ENCODE data around the gene CETN2. TPM values are rescaled to one million over a fixed set of nuclear protein-coding genes. Genes with fewer than 3 reads are reported as not detected.

The CETN2 gene
- 25.3 TPM for total RNA-seq
- 37.4 TPM for polyA plus RNA-seq
- long read RNA-seq, donor 1, partial matches to known transcripts = 0 of 2 reads
- long read RNA-seq, donor 1, other reads (novel, unspliced or antisense) = 0 of 2 reads
- long read RNA-seq, donor 2, transcript CETN2-201 (5 exons, 1,454 nt) = major isoform, 8 of 14 reads
- long read RNA-seq, donor 2, partial matches to known transcripts = 6 of 14 reads
- long read RNA-seq, donor 2, other reads (novel, unspliced or antisense) = 0 of 14 reads
- long read RNA-seq, donor 3, transcript CETN2-201 (5 exons, 1,454 nt) = major isoform, 15 of 15 reads
- long read RNA-seq, donor 3, partial matches to known transcripts = 0 of 15 reads
- long read RNA-seq, donor 3, other reads (novel, unspliced or antisense) = 0 of 15 reads
- long read RNA-seq, donor 4, partial matches to known transcripts = 0 of 4 reads
- long read RNA-seq, donor 4, other reads (novel, unspliced or antisense) = 0 of 4 reads
- long read RNA-seq, donor 5, transcript CETN2-201 (5 exons, 1,454 nt) = major isoform, 13 of 34 reads
- long read RNA-seq, donor 5, partial matches to known transcripts = 21 of 34 reads
- long read RNA-seq, donor 5, other reads (novel, unspliced or antisense) = 0 of 34 reads
- long read RNA-seq, donor 6, transcript CETN2-201 (5 exons, 1,454 nt) = major isoform, 8 of 8 reads
- long read RNA-seq, donor 6, partial matches to known transcripts = 0 of 8 reads
- long read RNA-seq, donor 6, other reads (novel, unspliced or antisense) = 0 of 8 reads
- long read RNA-seq, donor 7, transcript CETN2-201 (5 exons, 1,454 nt) = major isoform, 13 of 13 reads
- long read RNA-seq, donor 7, partial matches to known transcripts = 0 of 13 reads
- long read RNA-seq, donor 7, other reads (novel, unspliced or antisense) = 0 of 13 reads
- long read RNA-seq, donor 8 = 0 reads
- long read RNA-seq, donor 9, partial matches to known transcripts = 0 of 3 reads
- long read RNA-seq, donor 9, other reads (novel, unspliced or antisense) = 0 of 3 reads
- long read RNA-seq, donor 10, partial matches to known transcripts = 0 of 3 reads
- long read RNA-seq, donor 10, other reads (novel, unspliced or antisense) = 0 of 3 reads

DNA sequence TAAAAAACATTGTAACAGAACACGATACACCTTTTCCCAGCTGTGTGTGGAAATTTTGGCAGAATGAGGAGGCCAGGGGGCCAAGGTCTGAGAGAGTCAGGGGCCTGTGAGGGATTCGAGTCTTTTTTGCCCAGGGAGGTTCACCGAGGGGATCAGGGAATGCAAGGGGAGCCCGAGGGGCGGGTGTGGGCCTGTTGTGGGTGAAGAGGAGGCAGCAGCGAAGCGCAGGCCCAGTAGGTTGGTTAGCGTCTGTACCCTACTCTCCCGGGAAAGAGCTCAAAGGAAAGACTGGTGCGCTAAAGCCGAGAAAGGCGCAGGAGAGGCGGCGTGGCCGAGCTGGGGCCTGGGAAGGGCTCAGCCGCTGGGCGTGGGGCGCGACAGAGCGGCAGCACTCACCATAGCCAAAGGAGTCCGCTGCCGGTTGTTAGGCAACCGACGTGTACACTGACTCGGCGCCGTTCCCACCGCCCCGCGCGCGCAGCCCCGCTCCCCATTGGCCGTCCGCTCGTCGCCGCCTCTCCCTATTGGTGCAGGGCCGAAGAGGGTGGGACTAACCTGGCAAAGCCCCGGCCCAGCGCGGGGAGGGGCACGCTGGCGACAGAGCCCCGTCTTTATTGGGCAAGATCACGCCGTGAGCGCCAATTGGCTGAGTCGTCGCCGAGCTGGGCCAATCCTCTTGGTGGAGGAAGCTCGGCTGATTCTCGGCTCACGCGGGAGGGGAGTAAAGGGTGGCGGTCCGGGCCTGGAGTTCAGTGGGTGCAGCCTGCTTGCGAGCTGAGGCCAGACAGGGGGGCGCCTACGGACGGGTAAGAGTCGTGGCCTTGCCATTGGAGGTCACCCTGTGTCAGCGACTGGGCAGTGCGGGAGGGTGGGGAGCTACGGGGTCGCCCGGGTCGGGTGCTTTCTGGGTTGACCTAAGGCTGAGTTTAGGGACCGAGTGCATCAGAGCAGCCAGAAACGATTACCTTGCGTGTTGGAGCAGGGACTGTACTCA lies at the start of gene CETN2, which contains the start of gene NSDHL:
Gene CETN2, minus strand, starts transcription at position 446 of the 994 bp plus-strand sequence. Its CDS starts 47 bp downstream, at position 399.
Gene NSDHL, plus strand, starts transcription at position 752 of the 994 bp plus-strand sequence. CDS start 15,262 bp downstream, outside the sequence.
- peak within 1 kb of the TSS; percentile 43 to 61 for H3K27ac ChIP-seq (ENCODE audit: low read depth in 1 of 2, low read length in 1 of 2)
- H3K36me3 ChIP-seq (ENCODE audit: control insufficient read depth in 2 of 2, insufficient read depth in 2 of 2, low read length in 1 of 2) = peaks cover 0 to 3% of the 10 kb centered on the region in 2 donors
- WGBS = under 1% methylated on average over 71 of the region's 71 CpGs
- H3K4me1 ChIP-seq (ENCODE audit: control insufficient read depth in 2 of 2, insufficient read depth in 2 of 2, low read length in 2 of 2) = peaks cover 2 to 6% of the 10 kb centered on the region in 2 donors
- no peaks in the 10 kb centered on the region for H3K27me3 ChIP-seq (ENCODE audit: control insufficient read depth in 2 of 2, insufficient read depth in 1 of 2, low read length in 1 of 2)
- H3K9me3 ChIP-seq (ENCODE audit: control insufficient read depth in 2 of 2, insufficient read depth in 1 of 2, low read length in 1 of 2) = no peaks in the 10 kb centered on the region
- peak within 1 kb of the TSS; percentile 59 to 69 for H3K4me3 ChIP-seq (ENCODE audit: low read length in 2 of 2)
- DNase-seq (ENCODE audit: low read depth in 6 of 9, low spot score in 9 of 9) = peak; percentile 67 to 95 (median 87)

GRCh38 chrX:152878976-152879755 lies 48.6 kb upstream of the CETN2 start:
- WGBS = 89% methylated on average over 16 of the region's 16 CpGs
- DNase-seq (ENCODE audit: low read depth in 6 of 9, low spot score in 9 of 9) = no peak

DNA sequence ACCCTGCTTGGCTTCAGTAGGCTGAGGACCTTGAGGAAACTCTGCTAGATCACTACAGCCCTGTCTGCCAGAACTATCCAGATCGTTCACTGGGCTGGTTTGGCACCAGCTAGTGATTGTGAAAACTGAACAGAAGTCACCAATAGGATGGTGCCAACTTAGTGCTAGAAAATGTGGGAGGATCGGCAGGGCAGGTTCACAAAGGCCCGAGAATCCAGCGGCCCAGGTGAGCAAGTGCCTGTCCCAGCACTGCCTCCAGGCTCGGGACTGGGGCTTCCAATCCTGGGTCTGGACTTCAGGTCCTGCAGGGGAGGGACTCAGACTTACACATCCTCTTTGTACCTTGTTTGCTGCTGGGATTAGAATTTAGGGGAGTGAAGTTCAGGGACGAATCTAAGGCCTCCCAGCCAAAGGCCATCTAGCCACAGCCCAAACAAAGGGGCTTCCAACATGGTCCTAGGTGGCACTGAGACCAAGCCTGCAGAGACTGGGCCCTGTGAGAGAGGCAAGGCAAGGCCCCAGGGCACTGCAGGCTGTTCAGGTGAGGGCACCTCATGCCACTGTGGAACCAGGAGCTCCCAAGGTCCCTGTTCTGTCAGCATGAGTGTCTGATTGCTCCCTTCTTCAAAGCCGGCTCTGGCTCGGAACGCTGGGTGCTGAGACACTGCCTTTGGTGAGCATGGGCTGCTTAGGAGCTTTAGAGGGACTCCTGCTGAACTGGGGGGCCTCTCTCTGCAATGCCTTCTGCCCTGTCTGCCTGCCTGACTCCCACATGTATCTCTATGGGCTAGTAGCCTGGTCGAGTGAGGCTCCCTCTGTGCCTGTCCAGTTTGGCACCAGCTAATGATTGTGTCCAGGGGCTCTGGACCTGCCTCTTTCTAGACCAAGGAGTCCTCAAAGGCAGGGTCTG lies 46.6 kb upstream of the CETN2 start:
- no peak overlapping the region for H3K27ac ChIP-seq (ENCODE audit: low read depth in 1 of 2, low read length in 1 of 2)
- H3K4me3 ChIP-seq (ENCODE audit: low read length in 2 of 2) = no peak overlapping the region
- no peaks in the 10 kb centered on the region for H3K27me3 ChIP-seq (ENCODE audit: control insufficient read depth in 2 of 2, insufficient read depth in 1 of 2, low read length in 1 of 2)
- no peaks in the 10 kb centered on the region for H3K4me1 ChIP-seq (ENCODE audit: control insufficient read depth in 2 of 2, insufficient read depth in 2 of 2, low read length in 2 of 2)
- no peak for DNase-seq (ENCODE audit: low read depth in 6 of 9, low spot score in 9 of 9)
- 95% methylated on average over 10 of the region's 10 CpGs for WGBS
- no peaks in the 10 kb centered on the region for H3K9me3 ChIP-seq (ENCODE audit: control insufficient read depth in 2 of 2, insufficient read depth in 1 of 2, low read length in 1 of 2)
- H3K36me3 ChIP-seq (ENCODE audit: control insufficient read depth in 2 of 2, insufficient read depth in 2 of 2, low read length in 1 of 2) = no peaks in the 10 kb centered on the region

More at GRCh38 chrX:152878976-152879755, 48.6 kb upstream of the CETN2 start:
- no peak overlapping the region for H3K4me3 ChIP-seq (ENCODE audit: low read length in 2 of 2)
- H3K9me3 ChIP-seq (ENCODE audit: control insufficient read depth in 2 of 2, insufficient read depth in 1 of 2, low read length in 1 of 2) = no peaks in the 10 kb centered on the region
- no peaks in the 10 kb centered on the region for H3K36me3 ChIP-seq (ENCODE audit: control insufficient read depth in 2 of 2, insufficient read depth in 2 of 2, low read length in 1 of 2)
- no peak overlapping the region for H3K27ac ChIP-seq (ENCODE audit: low read depth in 1 of 2, low read length in 1 of 2)
- H3K27me3 ChIP-seq (ENCODE audit: control insufficient read depth in 2 of 2, insufficient read depth in 1 of 2, low read length in 1 of 2) = no peaks in the 10 kb centered on the region
- H3K4me1 ChIP-seq (ENCODE audit: control insufficient read depth in 2 of 2, insufficient read depth in 2 of 2, low read length in 2 of 2) = no peaks in the 10 kb centered on the region

DNA sequence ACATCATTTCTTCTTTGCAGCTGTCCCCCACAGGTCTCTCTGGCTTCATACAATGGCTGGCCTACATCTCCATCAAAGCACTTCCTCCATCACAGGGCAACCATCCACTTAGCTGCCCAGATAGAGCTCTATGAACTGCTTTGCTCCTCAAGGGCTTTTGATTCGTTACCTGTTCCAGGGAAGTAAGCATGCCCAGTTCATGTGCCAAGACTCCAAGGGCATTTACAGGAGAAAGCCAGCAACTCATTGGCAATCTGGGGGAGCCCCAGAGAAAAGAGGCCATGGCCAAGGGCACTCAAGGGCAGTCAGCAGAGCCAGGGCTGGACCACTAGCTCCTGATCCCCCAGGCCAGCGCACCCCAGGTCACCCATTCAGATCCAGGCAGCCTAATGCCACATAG lies 42.8 kb upstream of the CETN2 start:
- H3K4me3 ChIP-seq (ENCODE audit: low read length in 2 of 2) = no peak overlapping the region
- DNase-seq (ENCODE audit: low read depth in 6 of 9, low spot score in 9 of 9) = no peak
- H3K9me3 ChIP-seq (ENCODE audit: control insufficient read depth in 2 of 2, insufficient read depth in 1 of 2, low read length in 1 of 2) = no peaks in the 10 kb centered on the region
- WGBS = 98% methylated on average over 2 of the region's 2 CpGs
- H3K27me3 ChIP-seq (ENCODE audit: control insufficient read depth in 2 of 2, insufficient read depth in 1 of 2, low read length in 1 of 2) = no peaks in the 10 kb centered on the region
- no peaks in the 10 kb centered on the region for H3K4me1 ChIP-seq (ENCODE audit: control insufficient read depth in 2 of 2, insufficient read depth in 2 of 2, low read length in 2 of 2)
- H3K27ac ChIP-seq (ENCODE audit: low read depth in 1 of 2, low read length in 1 of 2) = no peak overlapping the region
- peaks cover 0 to 13% of the 10 kb centered on the region in 2 donors for H3K36me3 ChIP-seq (ENCODE audit: control insufficient read depth in 2 of 2, insufficient read depth in 2 of 2, low read length in 1 of 2)

- Histone ChIP-seq H3K4me1 (ENCODE audit: control insufficient read depth in 2 of 2, insufficient read depth in 2 of 2, low read length in 2 of 2) (no peaks in the 10 kb centered on the region), H3K27me3 (ENCODE audit: control insufficient read depth in 2 of 2, insufficient read depth in 1 of 2, low read length in 1 of 2) (no peaks in the 10 kb centered on the region), H3K4me3 (ENCODE audit: low read length in 2 of 2) (no peak overlapping the region), H3K9me3 (ENCODE audit: control insufficient read depth in 2 of 2, insufficient read depth in 1 of 2, low read length in 1 of 2) (no peaks in the 10 kb centered on the region), H3K36me3 (ENCODE audit: control insufficient read depth in 2 of 2, insufficient read depth in 2 of 2, low read length in 1 of 2) (peaks cover 2 to 17% of the 10 kb centered on the region in 2 donors), H3K27ac (ENCODE audit: low read depth in 1 of 2, low read length in 1 of 2) (no peak overlapping the region)
- WGBS = 100% methylated on average over 1 of the region's 2 CpGs
- no peak for DNase-seq (ENCODE audit: low read depth in 6 of 9, low spot score in 9 of 9)
Measured at GRCh38 chrX:152872522-152872921, 42.0 kb upstream of the CETN2 start.

DNA sequence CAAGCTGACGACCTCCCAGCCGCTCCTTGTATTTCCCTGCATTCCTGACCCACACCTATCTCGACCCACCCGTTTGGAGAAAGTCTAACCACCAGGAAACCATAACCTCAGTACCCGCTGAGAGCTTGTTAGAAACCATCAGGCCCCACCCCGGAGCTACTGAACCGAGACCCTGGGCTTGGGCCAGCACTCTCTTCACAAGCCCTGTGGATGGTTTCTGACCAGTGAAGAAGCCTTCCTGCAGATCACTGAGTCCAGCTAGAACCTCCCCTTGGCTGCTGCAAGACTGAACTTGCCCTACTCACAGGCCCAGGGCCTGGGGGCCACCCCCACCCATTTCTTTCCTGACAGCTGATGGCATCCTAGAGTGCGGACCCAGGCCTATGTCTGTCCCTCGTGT lies 40.7 kb upstream of the CETN2 start:
- peaks cover 6 to 20% of the 10 kb centered on the region in 2 donors for H3K36me3 ChIP-seq (ENCODE audit: control insufficient read depth in 2 of 2, insufficient read depth in 2 of 2, low read length in 1 of 2)

DNA sequence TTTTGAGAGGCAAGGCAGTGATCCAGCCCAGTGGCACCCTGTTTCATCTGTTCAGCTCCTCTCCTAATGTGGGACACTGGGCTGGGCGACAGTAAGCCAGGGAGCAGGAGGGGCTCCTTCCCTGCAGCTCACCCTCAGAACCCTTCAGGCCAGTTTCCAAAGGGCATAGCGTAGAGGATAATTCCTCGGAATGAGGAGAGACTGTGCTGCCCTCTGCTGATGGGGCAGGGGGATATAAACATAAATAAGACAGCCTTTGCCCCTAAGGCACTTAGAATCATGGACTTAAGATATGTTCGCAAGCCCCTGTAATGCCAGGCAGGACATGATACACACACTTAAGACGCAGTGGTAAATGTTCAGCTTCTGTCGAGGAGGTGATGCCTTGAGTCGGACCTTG lies 39.4 kb upstream of the CETN2 start:
- peaks cover 6 to 25% of the 10 kb centered on the region in 2 donors for H3K36me3 ChIP-seq (ENCODE audit: control insufficient read depth in 2 of 2, insufficient read depth in 2 of 2, low read length in 1 of 2)
- 98% methylated on average over 7 of the region's 7 CpGs for WGBS
- DNase-seq (ENCODE audit: low read depth in 6 of 9, low spot score in 9 of 9) = no peak

More for the DNA sequence above, 40.7 kb upstream of the CETN2 start:
- Histone ChIP-seq H3K4me3 (ENCODE audit: low read length in 2 of 2) (no peak overlapping the region), H3K4me1 (ENCODE audit: control insufficient read depth in 2 of 2, insufficient read depth in 2 of 2, low read length in 2 of 2) (no peaks in the 10 kb centered on the region), H3K27ac (ENCODE audit: low read depth in 1 of 2, low read length in 1 of 2) (no peak overlapping the region), H3K9me3 (ENCODE audit: control insufficient read depth in 2 of 2, insufficient read depth in 1 of 2, low read length in 1 of 2) (no peaks in the 10 kb centered on the region), H3K27me3 (ENCODE audit: control insufficient read depth in 2 of 2, insufficient read depth in 1 of 2, low read length in 1 of 2) (no peaks in the 10 kb centered on the region)
- 94% methylated on average over 9 of the region's 9 CpGs for WGBS
- DNase-seq (ENCODE audit: low read depth in 6 of 9, low spot score in 9 of 9) = no peak

More for the DNA sequence above, 39.4 kb upstream of the CETN2 start:
- no peaks in the 10 kb centered on the region for H3K9me3 ChIP-seq (ENCODE audit: control insufficient read depth in 2 of 2, insufficient read depth in 1 of 2, low read length in 1 of 2)
- no peak overlapping the region for H3K27ac ChIP-seq (ENCODE audit: low read depth in 1 of 2, low read length in 1 of 2)
- no peak overlapping the region for H3K4me3 ChIP-seq (ENCODE audit: low read length in 2 of 2)
- H3K27me3 ChIP-seq (ENCODE audit: control insufficient read depth in 2 of 2, insufficient read depth in 1 of 2, low read length in 1 of 2) = no peaks in the 10 kb centered on the region
- H3K4me1 ChIP-seq (ENCODE audit: control insufficient read depth in 2 of 2, insufficient read depth in 2 of 2, low read length in 2 of 2) = no peaks in the 10 kb centered on the region
